Measurements from ENCODE around the gene SRGAP3. TPM values are rescaled to one million over a fixed set of nuclear protein-coding genes. Genes with fewer than 3 reads are reported as not detected.

The SRGAP3 gene
- total and polyA plus RNA-seq, 8 donors, result 0.31 to 31.7 (median 5.8) TPM

DNA sequence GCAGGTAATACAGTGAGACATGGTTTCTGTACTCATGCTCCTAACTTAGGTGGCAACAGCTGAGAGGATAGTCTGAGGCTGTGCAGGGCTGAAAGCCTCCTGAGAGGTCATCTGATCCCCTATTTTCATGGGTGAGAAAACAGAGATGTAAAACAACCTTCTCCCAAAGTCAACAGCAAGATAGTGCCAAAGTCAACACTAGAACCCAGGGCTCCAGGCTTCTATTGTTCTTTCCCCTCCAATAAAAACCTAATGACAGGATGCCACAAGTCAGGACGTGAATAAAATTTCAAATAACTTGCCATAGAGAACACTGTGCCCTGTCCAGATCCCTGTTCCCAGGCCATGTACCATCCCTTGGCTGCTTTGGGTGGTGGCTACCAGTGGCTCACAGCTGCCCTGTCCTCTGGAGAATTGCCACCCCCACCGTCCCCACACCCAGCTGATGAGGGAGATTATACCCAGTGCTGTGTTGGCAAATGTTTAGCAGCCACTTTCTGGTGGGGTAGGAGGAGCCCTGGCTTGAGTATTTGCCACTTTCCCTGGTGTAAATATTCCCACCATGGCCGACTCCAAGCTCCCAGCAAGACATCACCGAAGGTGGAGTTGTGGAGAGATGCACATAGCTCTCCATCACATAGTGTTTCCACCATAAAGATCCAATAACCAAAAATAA lies 54.8 kb downstream of the SRGAP3 start:
- DNase-seq, result no peak
- intact Hi-C loops (cut with DNase I; ENCODE audit: low total_unique reads), result no loop called here
- no peaks in the 10 kb centered on the region for H3K4me1 ChIP-seq
- no peaks in the 10 kb centered on the region for H3K9me3 ChIP-seq
- no peak overlapping the region for H3K27ac ChIP-seq
- no peak overlapping the region for H3K4me3 ChIP-seq
- no peaks in the 10 kb centered on the region for H3K36me3 ChIP-seq
- no peak for TF ChIP-seq POLR2A (IDR thresholded peaks at IDR 0.05)
- TF ChIP-seq, protein P1, sequence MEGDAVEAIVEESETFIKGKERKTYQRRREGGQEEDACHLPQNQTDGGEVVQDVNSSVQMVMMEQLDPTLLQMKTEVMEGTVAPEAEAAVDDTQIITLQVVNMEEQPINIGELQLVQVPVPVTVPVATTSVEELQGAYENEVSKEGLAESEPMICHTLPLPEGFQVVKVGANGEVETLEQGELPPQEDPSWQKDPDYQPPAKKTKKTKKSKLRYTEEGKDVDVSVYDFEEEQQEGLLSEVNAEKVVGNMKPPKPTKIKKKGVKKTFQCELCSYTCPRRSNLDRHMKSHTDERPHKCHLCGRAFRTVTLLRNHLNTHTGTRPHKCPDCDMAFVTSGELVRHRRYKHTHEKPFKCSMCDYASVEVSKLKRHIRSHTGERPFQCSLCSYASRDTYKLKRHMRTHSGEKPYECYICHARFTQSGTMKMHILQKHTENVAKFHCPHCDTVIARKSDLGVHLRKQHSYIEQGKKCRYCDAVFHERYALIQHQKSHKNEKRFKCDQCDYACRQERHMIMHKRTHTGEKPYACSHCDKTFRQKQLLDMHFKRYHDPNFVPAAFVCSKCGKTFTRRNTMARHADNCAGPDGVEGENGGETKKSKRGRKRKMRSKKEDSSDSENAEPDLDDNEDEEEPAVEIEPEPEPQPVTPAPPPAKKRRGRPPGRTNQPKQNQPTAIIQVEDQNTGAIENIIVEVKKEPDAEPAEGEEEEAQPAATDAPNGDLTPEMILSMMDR (IDR thresholded peaks at IDR 0.05), result no peak
- TF ChIP-seq POLR2AphosphoS5 (IDR thresholded peaks at IDR 0.05), result no peak
- TF ChIP-seq EP300 (IDR thresholded peaks at IDR 0.05), result no peak
- 62 to 74% (median 66%) methylated on average over 4 of the region's 4 CpGs for WGBS, 5 donors
- no peaks in the 10 kb centered on the region for H3K27me3 ChIP-seq

DNA sequence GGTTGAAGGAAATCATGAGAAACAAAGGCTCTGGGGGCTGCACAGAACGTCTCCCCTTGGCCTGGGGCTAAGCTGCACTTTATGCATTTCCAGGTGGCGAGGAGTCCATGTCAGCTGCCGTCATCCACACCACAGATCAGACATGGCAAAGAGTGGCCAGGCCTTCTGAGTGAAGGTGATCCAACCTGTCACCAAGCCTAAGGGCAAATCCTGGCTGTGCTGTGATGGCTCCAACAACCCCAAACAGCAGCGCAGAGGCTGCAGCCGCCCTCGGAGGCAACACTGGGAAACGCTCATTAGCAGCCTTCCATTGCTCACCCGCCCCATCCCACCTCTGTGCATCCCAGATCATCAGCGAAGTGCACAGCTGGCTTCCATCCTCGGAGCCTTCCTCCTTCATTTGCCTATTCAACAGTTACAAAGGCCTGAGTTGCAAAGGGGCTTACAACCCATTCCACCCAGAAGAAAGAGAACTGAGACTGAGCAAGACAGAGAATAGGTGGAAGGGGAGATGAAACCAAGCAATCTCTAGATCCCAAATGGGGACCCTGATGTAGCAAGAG lies 55.7 kb downstream of the SRGAP3 start:
- H3K4me1 ChIP-seq, result no peaks in the 10 kb centered on the region
- no peak overlapping the region for H3K27ac ChIP-seq
- DNase-seq, result no peak
- WGBS, 5 donors, result 84 to 93% (median 89%) methylated on average over 10 of the region's 10 CpGs
- intact Hi-C loops (cut with DNase I; ENCODE audit: low total_unique reads), result no loop called here
- H3K4me3 ChIP-seq, result no peak overlapping the region
- TF ChIP-seq, protein P1 (IDR thresholded peaks at IDR 0.05), result no peak
- TF ChIP-seq POLR2A (IDR thresholded peaks at IDR 0.05) (no peak), POLR2AphosphoS5 (IDR thresholded peaks at IDR 0.05) (no peak), EP300 (IDR thresholded peaks at IDR 0.05) (no peak)
- no peaks in the 10 kb centered on the region for H3K9me3 ChIP-seq
- no peaks in the 10 kb centered on the region for H3K27me3 ChIP-seq
- H3K36me3 ChIP-seq, result no peaks in the 10 kb centered on the region

DNA sequence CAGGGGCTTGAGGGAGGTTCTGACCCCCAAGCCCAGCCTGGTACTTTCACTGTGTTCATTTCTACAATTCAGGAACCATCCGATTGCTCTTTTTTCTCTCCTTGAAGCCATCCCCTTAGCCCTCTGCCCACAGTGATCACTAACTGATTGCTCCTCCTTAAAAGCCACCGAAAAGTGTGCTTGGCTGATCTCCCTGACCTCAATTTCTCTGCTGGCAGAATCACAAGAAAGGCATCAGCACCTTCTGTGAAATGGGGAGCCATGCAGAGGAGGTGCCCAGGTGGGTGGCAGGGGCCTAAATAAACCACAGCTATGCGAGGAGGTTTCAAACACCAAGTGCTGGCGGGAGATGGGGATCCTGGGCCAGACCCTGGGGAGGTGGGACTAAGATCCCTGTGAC lies 56.2 kb downstream of the SRGAP3 start:
- intact Hi-C loops (cut with DNase I; ENCODE audit: low total_unique reads), result no loop called here
- TF ChIP-seq POLR2A (IDR thresholded peaks at IDR 0.05), result no peak
- TF ChIP-seq EP300 (IDR thresholded peaks at IDR 0.05), result no peak
- no peak for TF ChIP-seq POLR2AphosphoS5 (IDR thresholded peaks at IDR 0.05)
- TF ChIP-seq, protein P1 (IDR thresholded peaks at IDR 0.05), result no peak
- Histone ChIP-seq H3K27me3 (no peaks in the 10 kb centered on the region), H3K4me1 (no peaks in the 10 kb centered on the region), H3K4me3 (no peak overlapping the region), H3K36me3 (no peaks in the 10 kb centered on the region), H3K9me3 (no peaks in the 10 kb centered on the region), H3K27ac (no peak overlapping the region)
- no peak for DNase-seq
- 83 to 96% (median 90%) methylated on average over 4 of the region's 4 CpGs for WGBS, 5 donors

DNA sequence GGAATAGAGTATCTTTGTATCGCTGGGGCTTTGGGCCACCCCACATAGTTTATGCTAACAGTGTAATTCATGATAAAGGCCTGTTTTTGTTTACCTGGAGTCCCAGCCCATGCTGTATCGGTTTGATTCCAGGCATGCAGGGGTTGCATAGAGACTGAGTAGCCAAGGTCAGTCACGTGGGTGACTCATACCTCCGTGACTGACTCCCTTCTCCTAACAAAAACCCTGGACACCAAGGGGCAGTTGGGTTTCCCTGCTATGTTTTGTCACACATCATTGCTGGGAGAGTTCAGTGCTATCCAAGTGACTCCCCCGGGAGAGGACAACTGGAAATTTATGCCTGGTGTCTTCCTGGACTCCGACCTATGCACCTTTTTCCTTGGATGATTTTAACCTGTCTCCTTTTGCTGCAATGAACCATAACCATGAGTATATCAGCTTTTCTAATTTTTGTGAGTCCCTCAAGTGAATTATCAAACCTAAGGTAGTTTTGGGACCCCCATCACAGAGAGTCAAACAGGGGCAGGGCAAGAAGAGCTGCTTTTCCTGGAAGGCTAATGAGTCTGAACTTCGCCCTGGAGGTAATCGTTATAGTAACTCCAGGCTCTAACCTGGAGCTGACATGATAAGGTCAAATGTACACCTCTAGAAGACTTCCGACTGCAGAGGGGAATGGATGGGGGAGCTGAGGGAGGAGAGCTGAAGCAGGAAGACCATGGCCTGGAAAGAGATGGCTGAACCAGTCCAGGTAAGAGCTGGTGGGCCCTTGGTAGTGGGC lies 57.0 kb downstream of the SRGAP3 start:
- TF ChIP-seq POLR2A (IDR thresholded peaks at IDR 0.05) (no peak), EP300 (IDR thresholded peaks at IDR 0.05) (no peak), POLR2AphosphoS5 (IDR thresholded peaks at IDR 0.05) (peak in 1 of 3 donors; percentile 9)
- TF ChIP-seq, protein P1 (IDR thresholded peaks at IDR 0.05), result no peak
- DNase-seq, result peak; percentile 23 to 43
- Histone ChIP-seq H3K36me3 (no peaks in the 10 kb centered on the region), H3K9me3 (no peaks in the 10 kb centered on the region), H3K27ac (no peak overlapping the region), H3K27me3 (no peaks in the 10 kb centered on the region), H3K4me1 (no peaks in the 10 kb centered on the region), H3K4me3 (no peak overlapping the region)
- intact Hi-C loops (cut with DNase I; ENCODE audit: low total_unique reads), result no loop called here
- 57 to 75% (median 65%) methylated on average over 9 of the region's 9 CpGs for WGBS, 5 donors
